Measurements from ENCODE around the gene ATP2A1. TPM values are rescaled to one million over a fixed set of nuclear protein-coding genes. Genes with fewer than 3 reads are reported as not detected.
"Not testable (repeated sequence)": the region's sequence is repeated elsewhere in the genome, so short reads cannot be mapped to it uniquely, and the experiment has no call there.

The ATP2A1 gene
- total and polyA plus RNA-seq, 2 of the 8 experiments (the other 6 are each of a cell fraction or from before 2014, with no cell fraction given): 1.7 to 2.4 TPM

GRCh38 chr16:28881565-28881964 lies 3.3 kb downstream of the ATP2A1 start:
- not testable (repeated sequence) for H3K27ac ChIP-seq (ENCODE audit: low read depth, low read length); H2BK12ac ChIP-seq (ENCODE audit: low read depth, low read length); H4K8ac ChIP-seq (ENCODE audit: extremely low read depth, insufficient read depth, low read length); H2AFZ ChIP-seq (ENCODE audit: low read length); H3K14ac ChIP-seq (ENCODE audit: insufficient read length); H2AK5ac ChIP-seq (ENCODE audit: low read depth, low read length); H3K9ac ChIP-seq (replicated peaks in 1 of 4; ENCODE audit: extremely low read depth in 1 of 4, low read depth in 3 of 4, low read length in 3 of 4); DNase-seq (ENCODE audit: low read depth in 1 of 2, low spot score in 2 of 2); H3K4ac ChIP-seq (replicated peaks; ENCODE audit: insufficient read length, low read depth, low read length); H3K36me3 ChIP-seq (ENCODE audit: control insufficient read depth in 2 of 4, insufficient read depth in 4 of 4, low read length in 3 of 4); H3K18ac ChIP-seq (ENCODE audit: extremely low read depth, low read length); H4K20me1 ChIP-seq (replicated peaks in 1 of 2; ENCODE audit: control insufficient read depth in 1 of 2, insufficient read depth in 2 of 2, low read length in 2 of 2); H3K4me2 ChIP-seq (ENCODE audit: insufficient read depth in 1 of 2, low read depth in 2 of 2, low read length in 2 of 2); H3K23ac ChIP-seq (ENCODE audit: insufficient read length); H3K79me2 ChIP-seq (ENCODE audit: control insufficient read depth in 1 of 2, insufficient read depth in 2 of 2, low read length in 2 of 2); H4K91ac ChIP-seq (replicated peaks; ENCODE audit: insufficient read length, low read length); H3K9me3 ChIP-seq (ENCODE audit: insufficient read depth in 2 of 2, low read depth in 1 of 2, low read length in 1 of 2); FAIRE-seq; H3K4me3 ChIP-seq (ENCODE audit: extremely low read depth in 1 of 4, insufficient read depth in 2 of 4, low read depth in 3 of 4, low read length in 4 of 4); H2BK15ac ChIP-seq (ENCODE audit: low read length); H4K5ac ChIP-seq (ENCODE audit: insufficient read length, low read depth, low read length); H2BK20ac ChIP-seq (ENCODE audit: low read length); H3K79me1 ChIP-seq (ENCODE audit: low read depth, low read length); H3K27me3 ChIP-seq (replicated peaks in 1 of 4; ENCODE audit: control insufficient read depth in 3 of 4, extremely low read depth in 1 of 4, insufficient read depth in 3 of 4, low read length in 3 of 4); H3K56ac ChIP-seq (replicated peaks; ENCODE audit: insufficient read length, low read depth, low read length); H2BK5ac ChIP-seq (ENCODE audit: low read depth, low read length); H2BK120ac ChIP-seq (replicated peaks; ENCODE audit: low read depth, low read length)
- ChIA-PET POLR2A (ENCODE audit: partially characterized antibody) (interaction anchor here (1.1 to 13.3 kb wide), 4 partner anchors 24 to 69 kb away, joined by 3 to 164 read pairs (median 6); partner anchors contain the start of genes NFATC2IP and TUFM), CTCF (ENCODE audit: partially characterized antibody) (interaction anchor here (1.2 kb wide), 1 partner anchor 34 kb away, joined by 3 read pairs; no protein-coding TSS in a partner anchor)
- Histone ChIP-seq H3K23me2 (ENCODE audit: low read depth, low read length) (peaks cover 13% of the 10 kb centered on the region), H3K4me1 (replicated peaks in 1 of 4; ENCODE audit: control insufficient read depth in 3 of 4, insufficient read depth in 4 of 4, low read length in 3 of 4) (peaks cover 0 to 38% (median 30%) of the 10 kb centered on the region in 4 experiments; a peak in 6 of 7 replicates)
- WGBS, 2 experiments (ENCODE audit: extremely low coverage in 1 of 2, insufficient coverage in 1 of 2, insufficient read length in 1 of 2, insufficient replicate concordance in 2 of 2, low coverage in 1 of 2, low lambda C conversion rate in 2 of 2, missing lambda C conversion rate in 1 of 2): 95% methylated on average over 4 of the region's 4 CpGs; no CpG with 5 or more reads in 1 of the 2 experiments

Measured in H1 (cell line).